HG02970 (cell line): ENCODE data around the gene FNDC5.

Experiments used
- ATAC-seq: cut with Tn5 transposase; IDR thresholded peaks from one replicate; pipeline ENCODE4 v1.9.1; 2021; ENCODE audit warnings: mild to moderate bottlenecking, moderate library complexity, moderate number of reproducible peaks; ENCODE audit not compliant: unreplicated experiment, low FRiP score

The FNDC5 gene

GRCh38 chr1:32885676-32886003, 14.9 kb upstream of the FNDC5 start:
- no peak for ATAC-seq

DNA sequence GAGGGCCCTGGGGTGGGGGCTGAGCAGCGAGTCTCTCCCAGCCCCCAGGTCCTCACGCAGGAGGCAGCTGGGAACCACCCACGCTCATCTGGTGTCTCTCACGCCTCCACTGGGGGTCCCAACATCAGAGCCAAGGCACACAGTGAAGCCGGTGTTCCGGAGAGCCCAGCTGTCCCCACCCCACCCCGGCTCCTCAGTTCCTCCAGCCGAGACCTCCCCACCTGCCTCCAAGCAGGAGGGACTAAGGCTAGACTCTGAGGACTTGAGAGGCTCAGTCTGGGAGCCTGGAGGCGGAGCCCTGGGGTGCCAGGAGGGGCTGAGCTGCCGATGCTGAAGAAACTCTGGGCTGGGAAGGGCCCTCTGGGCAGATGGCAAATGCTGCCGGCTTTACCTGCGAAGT, 14.0 kb upstream of the FNDC5 start:
- ATAC-seq, result no peak

DNA sequence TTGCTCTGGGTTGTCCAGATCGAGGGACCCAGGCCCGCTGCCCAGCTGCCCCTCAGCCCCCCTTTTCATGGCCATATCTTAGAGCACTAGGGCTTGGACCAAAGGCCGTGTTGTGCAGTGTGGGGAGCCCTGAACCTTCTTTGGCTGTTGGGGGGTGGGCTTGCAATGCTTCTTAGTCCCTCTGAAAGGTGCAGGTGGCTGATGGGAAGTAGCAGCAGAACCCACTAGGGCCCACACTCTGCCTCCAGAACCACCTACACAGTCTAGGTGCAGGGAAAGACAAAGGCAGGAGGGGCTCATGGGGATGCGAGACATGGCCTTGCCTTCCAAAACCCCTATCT, 13.3 kb upstream of the FNDC5 start:
- no peak for ATAC-seq

DNA sequence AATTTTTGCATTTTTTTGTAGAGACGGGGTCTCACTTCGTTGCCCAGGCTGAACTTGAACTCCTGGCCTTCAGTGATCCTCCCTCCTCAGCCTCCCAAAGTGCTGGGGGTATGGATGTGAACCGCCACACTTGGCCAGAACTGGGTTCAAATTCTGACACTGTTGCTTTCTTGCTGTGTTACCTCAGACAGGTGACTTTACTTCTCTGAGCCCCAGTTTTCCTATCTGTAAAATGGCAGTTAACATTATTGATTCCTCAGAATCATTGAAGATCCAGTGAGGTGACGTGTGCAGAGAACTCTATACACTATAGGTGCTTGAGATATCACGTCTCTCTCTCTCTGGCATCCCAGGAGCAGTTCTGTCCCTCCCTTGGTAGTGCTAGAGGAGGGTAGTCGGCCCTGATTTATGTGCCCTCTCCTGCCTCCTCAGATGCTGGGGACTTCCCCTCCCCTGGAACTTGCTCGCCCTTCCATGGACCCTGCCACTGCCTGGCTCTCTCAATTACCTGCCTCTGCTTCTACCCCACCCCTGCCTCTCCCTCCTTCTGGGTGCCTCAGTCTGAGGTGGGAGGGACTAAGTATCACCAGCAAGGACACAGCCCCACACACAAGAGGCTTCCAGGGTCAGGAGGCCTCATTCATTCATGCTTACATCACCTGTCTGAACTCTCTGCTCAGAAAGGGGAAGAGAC, 12.8 kb upstream of the FNDC5 start:
- ATAC-seq, result no peak

- no peak for ATAC-seq
Observed at GRCh38 chr1:32881871-32882850, 11.4 kb upstream of the FNDC5 start.

- ATAC-seq, result no peak
Observed at GRCh38 chr1:32881291-32881690, 10.6 kb upstream of the FNDC5 start.

- ATAC-seq, result no peak
Observed at GRCh38 chr1:32878637-32879041, 7.9 kb upstream of the FNDC5 start.

DNA sequence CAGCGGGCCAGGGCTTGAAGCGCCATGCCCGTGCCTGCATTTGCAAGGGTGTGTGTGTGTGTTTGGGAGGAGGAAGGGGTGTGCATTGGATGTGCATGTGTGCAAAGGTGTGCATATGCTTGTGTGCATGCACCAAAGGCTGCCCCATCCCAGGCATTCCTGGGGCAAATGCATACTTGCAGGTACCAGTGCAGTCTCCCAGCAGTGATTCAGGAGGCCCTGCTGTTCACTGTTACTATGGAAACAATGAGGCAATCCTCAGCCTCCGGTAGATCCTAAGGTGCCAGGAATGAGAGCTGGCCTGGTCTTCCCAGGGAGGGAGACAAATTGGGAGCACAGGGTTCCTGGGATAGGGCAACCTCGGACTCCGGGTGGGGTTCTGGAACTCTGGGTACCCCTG, 7.5 kb upstream of the FNDC5 start:
- ATAC-seq, result no peak

DNA sequence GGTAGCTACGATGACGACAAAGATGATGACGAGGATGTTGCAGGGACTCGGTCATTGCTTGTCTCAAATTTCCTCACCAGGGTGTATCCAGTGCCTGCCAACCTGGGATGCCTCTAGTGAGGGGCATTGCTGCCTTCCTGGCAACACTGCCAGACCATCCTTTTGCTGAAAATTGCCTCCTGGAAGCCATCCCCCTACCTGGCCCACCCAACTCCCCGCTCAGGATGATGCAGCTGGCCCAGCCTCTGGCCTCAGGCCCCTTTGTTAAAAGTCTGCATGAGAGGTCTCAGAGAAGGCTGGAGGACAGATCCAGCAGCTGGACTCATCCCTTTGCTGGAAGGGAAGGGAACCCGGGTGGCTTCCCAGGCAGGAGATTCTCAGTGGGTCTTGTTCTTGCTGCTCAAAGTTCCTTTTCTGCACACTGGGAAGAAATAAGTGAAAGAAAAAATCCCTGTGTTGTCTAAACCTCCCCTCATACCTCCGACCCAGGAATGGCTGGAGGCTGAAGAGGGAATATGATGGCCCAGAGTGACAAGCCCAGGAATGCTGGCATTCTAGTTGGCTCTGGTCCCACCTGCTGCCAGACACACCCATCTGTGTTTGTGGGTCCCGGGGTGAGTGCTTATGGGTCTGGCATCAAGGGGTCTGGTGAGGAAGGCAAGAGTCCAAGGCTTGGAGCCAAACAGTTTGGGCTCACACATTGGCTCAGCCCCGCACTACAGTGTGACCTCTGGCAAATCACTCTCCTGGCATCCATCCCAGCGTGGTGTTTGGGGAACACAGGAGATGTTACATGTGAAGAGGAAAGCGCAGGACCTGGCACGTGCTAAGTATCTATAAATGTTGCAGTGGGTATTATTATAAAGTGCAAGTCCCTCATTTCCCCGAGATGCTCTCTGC, 6.7 kb upstream of the FNDC5 start:
- ATAC-seq, result no peak

DNA sequence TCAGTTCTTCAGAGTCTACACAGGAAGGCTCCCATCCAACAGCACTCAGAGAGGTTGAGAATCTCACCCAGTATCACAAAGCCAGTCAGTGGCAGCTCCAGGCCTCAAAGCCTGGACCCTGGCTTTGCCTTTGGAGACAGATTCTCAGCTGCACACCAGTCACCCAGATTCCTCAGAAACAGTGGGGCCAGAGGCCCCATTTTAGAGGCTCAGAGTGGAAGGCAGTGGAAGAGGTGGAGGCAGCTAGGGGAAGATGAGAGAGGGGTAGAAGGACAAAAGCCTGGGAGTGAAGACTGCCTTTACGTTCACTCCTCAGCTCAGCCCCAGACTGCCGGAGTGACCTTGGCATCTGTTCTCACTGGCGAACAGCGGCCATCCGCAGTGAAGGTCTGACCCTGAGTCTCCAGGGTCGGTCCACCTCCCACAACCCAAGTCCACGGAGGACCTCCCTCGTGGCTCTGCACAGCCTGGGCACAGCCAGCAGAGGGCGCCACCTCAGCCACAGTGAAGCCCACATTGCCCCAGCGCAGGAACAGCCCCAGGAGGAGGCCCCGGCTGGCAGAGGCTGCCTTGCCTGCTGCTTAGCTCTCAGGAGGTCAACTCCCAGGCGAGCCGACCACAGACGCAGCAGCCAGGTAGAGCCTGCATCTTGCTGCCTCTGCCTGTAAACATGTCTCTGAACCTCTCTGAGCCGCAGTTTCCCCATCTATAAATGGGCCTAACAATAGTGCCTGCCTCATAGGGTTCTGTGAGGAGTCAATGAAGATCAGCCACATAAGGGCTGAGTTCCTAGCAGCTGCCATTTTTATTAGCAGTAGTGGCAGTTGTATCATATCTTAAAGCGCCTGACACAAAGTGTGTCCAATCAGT, 5.9 kb upstream of the FNDC5 start:
- no peak for ATAC-seq

- no peak for ATAC-seq
Observed at GRCh38 chr1:32874860-32875752, 4.4 kb upstream of the FNDC5 start.

DNA sequence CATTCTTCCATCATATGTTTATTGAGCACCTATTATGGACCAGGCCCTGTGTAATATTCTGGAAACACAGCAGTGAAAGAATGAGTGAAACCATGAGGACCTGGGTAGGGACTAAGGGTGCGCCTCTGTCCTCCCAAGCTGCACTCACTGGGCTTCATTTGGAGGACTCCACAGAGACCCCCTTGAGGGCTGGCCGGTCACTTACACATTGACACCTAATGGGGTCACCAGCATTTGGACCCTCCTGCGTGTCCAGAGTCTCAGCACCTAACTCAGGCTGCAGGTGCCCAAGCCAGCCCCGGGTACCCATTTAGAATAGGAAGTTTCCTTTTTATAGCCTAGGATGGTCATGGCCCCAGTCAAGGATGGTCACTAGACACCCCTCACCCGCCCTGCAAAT, 2.8 kb upstream of the FNDC5 start:
- no peak for ATAC-seq

GRCh38 chr1:32872192-32872460, 1.4 kb upstream of the FNDC5 start:
- no peak for ATAC-seq

GRCh38 chr1:32871364-32872191, 866 bp upstream of the FNDC5 start:
- ATAC-seq, result no peak

DNA sequence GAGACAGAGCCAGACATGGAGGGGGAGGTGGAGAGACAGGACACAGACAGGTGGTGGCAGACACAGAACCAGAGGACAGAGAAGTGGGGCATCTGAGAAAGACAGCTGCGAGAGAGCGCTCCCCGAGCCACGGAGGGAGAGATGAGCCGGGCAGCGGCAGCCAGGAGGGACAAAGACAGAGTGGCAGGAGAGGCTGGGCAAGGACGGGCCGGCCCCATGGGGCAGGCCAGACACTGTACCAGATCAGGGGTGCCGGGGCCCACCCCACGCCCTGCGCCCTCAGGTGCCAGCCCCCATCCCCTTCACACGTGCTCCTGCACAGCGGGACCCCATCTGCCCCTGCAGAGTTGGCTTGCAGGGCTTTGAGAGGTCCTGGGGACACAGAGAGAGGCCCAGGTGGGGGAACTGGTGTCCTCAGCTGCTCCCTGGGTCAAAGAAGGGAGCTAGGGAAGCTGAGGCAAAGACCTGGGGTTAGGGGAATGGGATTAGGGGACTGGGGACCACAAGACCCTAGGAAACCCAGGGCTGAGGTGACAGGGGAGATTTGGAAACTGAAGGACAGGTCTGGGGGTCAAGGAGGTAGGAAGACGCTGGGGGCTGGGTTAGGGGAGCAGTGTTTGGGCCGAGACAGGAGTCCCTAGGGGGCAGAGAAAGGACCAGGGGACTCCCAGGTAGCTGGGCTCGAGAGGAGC, 643 bp downstream of the FNDC5 start:
- no peak for ATAC-seq

DNA sequence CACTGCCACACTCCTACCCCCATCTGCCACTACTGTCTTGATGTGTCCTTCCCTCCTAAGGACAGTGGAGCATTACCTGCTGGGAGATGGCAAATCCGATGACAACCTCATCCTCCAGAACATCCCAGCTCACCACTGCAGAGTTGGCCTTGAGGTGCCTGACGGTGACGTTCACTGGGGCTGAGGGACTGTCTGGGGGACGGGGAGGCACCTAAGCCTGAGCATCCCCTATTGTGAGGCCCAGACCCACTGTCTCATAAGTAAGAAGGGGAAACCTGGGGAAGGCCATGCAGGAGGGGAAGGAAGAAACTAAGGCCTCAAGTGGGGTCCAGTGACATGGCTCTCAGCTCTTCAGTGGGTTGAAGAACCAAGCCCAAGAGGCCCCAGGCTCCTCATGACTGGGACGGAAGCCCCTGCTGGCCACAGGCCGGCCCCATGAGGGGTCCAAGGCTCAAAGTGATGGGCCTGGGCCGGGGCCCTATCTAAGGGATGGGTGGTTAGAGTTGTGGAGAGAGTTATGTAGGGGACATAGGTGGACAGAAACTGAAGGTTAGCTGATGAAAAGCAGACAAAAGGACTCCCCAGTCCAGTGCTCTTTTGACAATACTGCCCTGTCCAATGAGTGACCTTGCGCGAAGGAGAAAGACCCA, 1.8 kb downstream of the FNDC5 start:
- no peak for ATAC-seq

- no peak for ATAC-seq
Observed at GRCh38 chr1:32868085-32868484, 2.6 kb downstream of the FNDC5 start.
